HepG2 (cell line): ENCODE data around the gene CCT7. TPM values are rescaled to one million over a fixed set of nuclear protein-coding genes. Genes with fewer than 3 reads are reported as not detected.

Experiments used
- ASH2L ChIP-seq: fragments of 300-600, 200-600 bp; sonication (generic); IDR thresholded peaks from 2 replicates; pipeline ENCODE4 v1.7.0; 2017; ENCODE audit warnings: low read depth, mild to moderate bottlenecking, moderate library complexity, mixed read lengths, low read length; ENCODE audit not compliant: insufficient read length
- FOXA1 ChIP-seq, 2 experiments: fragments of 450-650 bp in 1 of 2; sonication (generic) in 1 of 2; formaldehyde crosslinking in 1 of 2; IDR thresholded peaks; 2 replicates each; pipeline versions ENCODE4 v1.4.0 to v1.6.1; 2016 to 2020; ENCODE audit warnings: missing genetic modification reagents in 1 of 2
- NFYB ChIP-seq: sonication (generic); formaldehyde crosslinking; IDR thresholded peaks from 2 replicates; pipeline ENCODE4 v1.4.0; 2020; ENCODE audit warnings: missing genetic modification reagents
- NONO ChIP-seq, 2 experiments: fragments of 450-650 bp in 1 of 2; sonication (generic) in 1 of 2; formaldehyde crosslinking in 1 of 2; IDR thresholded peaks in 1 of 2; conservative IDR thresholded peaks in 1 of 2; 2 replicates each; pipeline versions ENCODE4 v1.6.1 to v1.8.0; 2017 to 2022; ENCODE audit warnings: mild to moderate bottlenecking in 1 of 2, missing genetic modification reagents in 1 of 2, moderate library complexity in 1 of 2
- PHF21A ChIP-seq: sonication (generic); formaldehyde crosslinking; IDR thresholded peaks from 2 replicates; pipeline ENCODE4 v1.5.0; 2020; ENCODE audit warnings: mild to moderate bottlenecking, missing genetic modification reagents
- RFX3 ChIP-seq: IDR thresholded peaks from 2 replicates; pipeline ENCODE4 v1.6.1; 2016; ENCODE audit warnings: missing biosample characterization, missing genetic modification reagents
- ZFP36 ChIP-seq: fragments of 150-350 bp; IDR thresholded peaks from 2 replicates; pipeline ENCODE4 v1.6.1; 2018; ENCODE audit warnings: borderline replicate concordance, low read length, low read depth; ENCODE audit not compliant: partially characterized antibody
- ZNF207 ChIP-seq: fragments of 450-650 bp; IDR thresholded peaks from 2 replicates; pipeline ENCODE4 v1.6.1; 2016; ENCODE audit warnings: antibody characterized with exemption, borderline replicate concordance
- ZNF354B ChIP-seq: sonication (generic); formaldehyde crosslinking; IDR thresholded peaks from 2 replicates; pipeline ENCODE4 v1.8.0; 2022; ENCODE audit warnings: mild to moderate bottlenecking, missing genetic modification reagents
- ZNF543 ChIP-seq: sonication (generic); formaldehyde crosslinking; IDR thresholded peaks from 2 replicates; pipeline ENCODE4 v1.4.0; 2020; ENCODE audit warnings: mild to moderate bottlenecking, missing genetic modification reagents
- polyA plus RNA-seq, 8 experiments: library from polyadenylated mRNA; depleted of rRNA in 3 of 8; stranded (reverse) in 7 of 8; unstranded in 1 of 8; fragments of >200 nt; fragmentation: Illumina TruSeq in 4 of 8; extraction: Trizol in 4 of 8; gene quantifications; 2 replicates each; pipeline versions ENCODE4 v1.2.1 to v1.2.3, GENCODE V29; 2011 to 2016; ENCODE audit warnings: low read depth in 4 of 8, missing spikeins in 1 of 8, mixed read lengths in 1 of 8; ENCODE audit not compliant: insufficient read depth in 1 of 8
- total RNA-seq, 5 experiments: library from RNA; depleted of rRNA; stranded (reverse); fragments of >200 nt; fragmentation: Illumina TruSeq; extraction: Trizol; gene quantifications; 2 replicates each; pipeline ENCODE4 v1.2.3, GENCODE V29; 2016; ENCODE audit warnings: low read depth in 1 of 5
- TF ChIP-seq, protein P1 (sequence below): fragments of 450-650 bp; IDR thresholded peaks from 2 replicates; pipeline ENCODE4 v1.6.1; 2017
- TF ChIP-seq, protein P2 (sequence below): sonication (generic); formaldehyde crosslinking; IDR thresholded peaks from 2 replicates; pipeline ENCODE4 v1.8.0; 2022; ENCODE audit warnings: mild to moderate bottlenecking, missing genetic modification reagents, moderate library complexity
- TF ChIP-seq, protein P3 (sequence below): sonication (generic); formaldehyde crosslinking; IDR thresholded peaks from 2 replicates; pipeline ENCODE4 v1.8.0; 2022; ENCODE audit warnings: mild to moderate bottlenecking, missing genetic modification reagents
- TF ChIP-seq, protein P4 (sequence below): sonication (generic); formaldehyde crosslinking; IDR thresholded peaks from 2 replicates; pipeline ENCODE4 v1.4.0; 2020; ENCODE audit warnings: missing genetic modification reagents, borderline replicate concordance
- TF ChIP-seq, protein P5 (sequence below): sonication (generic); formaldehyde crosslinking; IDR thresholded peaks from 2 replicates; pipeline ENCODE4 v1.4.0; 2020; ENCODE audit warnings: missing genetic modification reagents

Gene CCT7
- total and polyA plus RNA-seq, 2 of the 13 experiments (the other 11 are each of a cell fraction or from before 2014, with no cell fraction given), result 347 to 517 TPM

DNA sequence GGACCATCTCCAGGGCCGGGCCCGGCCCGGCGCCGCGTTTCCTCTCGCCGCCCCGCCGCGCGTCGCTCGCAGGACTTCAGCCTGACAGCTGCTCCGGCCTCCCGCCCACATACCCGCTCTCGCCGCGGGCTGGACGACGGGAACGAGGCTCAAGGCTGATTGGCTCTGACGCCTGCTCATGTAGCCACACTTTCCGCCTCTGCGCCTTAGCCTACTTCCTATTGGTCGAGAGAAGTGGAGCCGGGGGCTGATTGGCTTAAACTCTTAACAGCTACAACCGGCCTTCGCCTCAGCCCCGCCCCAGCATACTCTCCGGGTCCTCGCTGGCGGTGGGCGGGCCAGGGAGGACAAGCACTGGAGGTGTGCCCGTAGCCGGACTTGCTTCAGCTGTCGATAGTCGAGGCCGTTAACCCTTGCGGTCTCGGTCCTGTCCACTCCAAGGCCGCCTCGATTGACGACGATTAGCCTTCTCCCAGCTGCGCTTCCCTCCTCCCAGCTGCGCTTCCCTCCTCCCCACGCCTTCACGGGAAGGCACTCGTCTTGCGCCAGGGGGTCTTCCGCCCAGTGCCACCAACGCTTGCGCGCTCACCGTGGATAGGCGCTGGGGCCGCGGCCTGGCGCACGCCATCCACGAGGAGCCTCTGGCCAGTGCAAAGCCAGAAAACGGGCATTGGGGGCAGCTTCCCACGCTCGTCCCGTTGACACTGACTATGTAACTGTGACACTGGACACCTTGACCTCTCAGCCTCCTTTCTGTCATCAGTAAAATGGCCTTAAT lies 765 bp upstream of the CCT7 start, which contains the start of gene PRADC1 (continued):
- TF ChIP-seq ZNF207 (no peak), ZFP36 (no peak), ZNF543 (CRISPR knock-in tag) (no peak), PHF21A (CRISPR knock-in tag) (peak; percentile 73), ASH2L (peak; percentile 10), NONO (IDR thresholded peaks at IDR 0.05) (no peak), NONO (CRISPR knock-in tag; conservative IDR thresholded peaks at IDR 0.05) (peak; percentile 44; the same call in 1 of the 2 replicates), NFYB (CRISPR knock-in tag) (peak; percentile 97), ZNF354B (CRISPR knock-in tag) (0 out of 2 replicates have a peak, but pooled peaks have one; percentile 15), FOXA1 (IDR thresholded peaks at IDR 0.05) (no peak), FOXA1 (CRISPR knock-in tag; IDR thresholded peaks at IDR 0.05) (peak; percentile 9; the same call in 1 of the 2 replicates), RFX3 (CRISPR knock-in tag) (0 out of 2 replicates have a peak, but pooled peaks have one; percentile 28)
- TF ChIP-seq, protein P1, sequence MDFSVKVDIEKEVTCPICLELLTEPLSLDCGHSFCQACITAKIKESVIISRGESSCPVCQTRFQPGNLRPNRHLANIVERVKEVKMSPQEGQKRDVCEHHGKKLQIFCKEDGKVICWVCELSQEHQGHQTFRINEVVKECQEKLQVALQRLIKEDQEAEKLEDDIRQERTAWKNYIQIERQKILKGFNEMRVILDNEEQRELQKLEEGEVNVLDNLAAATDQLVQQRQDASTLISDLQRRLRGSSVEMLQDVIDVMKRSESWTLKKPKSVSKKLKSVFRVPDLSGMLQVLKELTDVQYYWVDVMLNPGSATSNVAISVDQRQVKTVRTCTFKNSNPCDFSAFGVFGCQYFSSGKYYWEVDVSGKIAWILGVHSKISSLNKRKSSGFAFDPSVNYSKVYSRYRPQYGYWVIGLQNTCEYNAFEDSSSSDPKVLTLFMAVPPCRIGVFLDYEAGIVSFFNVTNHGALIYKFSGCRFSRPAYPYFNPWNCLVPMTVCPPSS, result no peak
- TF ChIP-seq, protein P2, sequence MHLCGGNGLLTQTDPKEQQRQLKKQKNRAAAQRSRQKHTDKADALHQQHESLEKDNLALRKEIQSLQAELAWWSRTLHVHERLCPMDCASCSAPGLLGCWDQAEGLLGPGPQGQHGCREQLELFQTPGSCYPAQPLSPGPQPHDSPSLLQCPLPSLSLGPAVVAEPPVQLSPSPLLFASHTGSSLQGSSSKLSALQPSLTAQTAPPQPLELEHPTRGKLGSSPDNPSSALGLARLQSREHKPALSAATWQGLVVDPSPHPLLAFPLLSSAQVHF (CRISPR knock-in tag), result no peak
- TF ChIP-seq, protein P3, sequence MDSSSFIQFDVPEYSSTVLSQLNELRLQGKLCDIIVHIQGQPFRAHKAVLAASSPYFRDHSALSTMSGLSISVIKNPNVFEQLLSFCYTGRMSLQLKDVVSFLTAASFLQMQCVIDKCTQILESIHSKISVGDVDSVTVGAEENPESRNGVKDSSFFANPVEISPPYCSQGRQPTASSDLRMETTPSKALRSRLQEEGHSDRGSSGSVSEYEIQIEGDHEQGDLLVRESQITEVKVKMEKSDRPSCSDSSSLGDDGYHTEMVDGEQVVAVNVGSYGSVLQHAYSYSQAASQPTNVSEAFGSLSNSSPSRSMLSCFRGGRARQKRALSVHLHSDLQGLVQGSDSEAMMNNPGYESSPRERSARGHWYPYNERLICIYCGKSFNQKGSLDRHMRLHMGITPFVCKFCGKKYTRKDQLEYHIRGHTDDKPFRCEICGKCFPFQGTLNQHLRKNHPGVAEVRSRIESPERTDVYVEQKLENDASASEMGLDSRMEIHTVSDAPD (CRISPR knock-in tag), result no peak
- TF ChIP-seq, protein P4, sequence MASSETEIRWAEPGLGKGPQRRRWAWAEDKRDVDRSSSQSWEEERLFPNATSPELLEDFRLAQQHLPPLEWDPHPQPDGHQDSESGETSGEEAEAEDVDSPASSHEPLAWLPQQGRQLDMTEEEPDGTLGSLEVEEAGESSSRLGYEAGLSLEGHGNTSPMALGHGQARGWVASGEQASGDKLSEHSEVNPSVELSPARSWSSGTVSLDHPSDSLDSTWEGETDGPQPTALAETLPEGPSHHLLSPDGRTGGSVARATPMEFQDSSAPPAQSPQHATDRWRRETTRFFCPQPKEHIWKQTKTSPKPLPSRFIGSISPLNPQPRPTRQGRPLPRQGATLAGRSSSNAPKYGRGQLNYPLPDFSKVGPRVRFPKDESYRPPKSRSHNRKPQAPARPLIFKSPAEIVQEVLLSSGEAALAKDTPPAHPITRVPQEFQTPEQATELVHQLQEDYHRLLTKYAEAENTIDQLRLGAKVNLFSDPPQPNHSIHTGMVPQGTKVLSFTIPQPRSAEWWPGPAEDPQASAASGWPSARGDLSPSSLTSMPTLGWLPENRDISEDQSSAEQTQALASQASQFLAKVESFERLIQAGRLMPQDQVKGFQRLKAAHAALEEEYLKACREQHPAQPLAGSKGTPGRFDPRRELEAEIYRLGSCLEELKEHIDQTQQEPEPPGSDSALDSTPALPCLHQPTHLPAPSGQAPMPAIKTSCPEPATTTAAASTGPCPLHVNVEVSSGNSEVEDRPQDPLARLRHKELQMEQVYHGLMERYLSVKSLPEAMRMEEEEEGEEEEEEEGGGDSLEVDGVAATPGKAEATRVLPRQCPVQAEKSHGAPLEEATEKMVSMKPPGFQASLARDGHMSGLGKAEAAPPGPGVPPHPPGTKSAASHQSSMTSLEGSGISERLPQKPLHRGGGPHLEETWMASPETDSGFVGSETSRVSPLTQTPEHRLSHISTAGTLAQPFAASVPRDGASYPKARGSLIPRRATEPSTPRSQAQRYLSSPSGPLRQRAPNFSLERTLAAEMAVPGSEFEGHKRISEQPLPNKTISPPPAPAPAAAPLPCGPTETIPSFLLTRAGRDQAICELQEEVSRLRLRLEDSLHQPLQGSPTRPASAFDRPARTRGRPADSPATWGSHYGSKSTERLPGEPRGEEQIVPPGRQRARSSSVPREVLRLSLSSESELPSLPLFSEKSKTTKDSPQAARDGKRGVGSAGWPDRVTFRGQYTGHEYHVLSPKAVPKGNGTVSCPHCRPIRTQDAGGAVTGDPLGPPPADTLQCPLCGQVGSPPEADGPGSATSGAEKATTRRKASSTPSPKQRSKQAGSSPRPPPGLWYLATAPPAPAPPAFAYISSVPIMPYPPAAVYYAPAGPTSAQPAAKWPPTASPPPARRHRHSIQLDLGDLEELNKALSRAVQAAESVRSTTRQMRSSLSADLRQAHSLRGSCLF (CRISPR knock-in tag), result no peak
- TF ChIP-seq, protein P5, sequence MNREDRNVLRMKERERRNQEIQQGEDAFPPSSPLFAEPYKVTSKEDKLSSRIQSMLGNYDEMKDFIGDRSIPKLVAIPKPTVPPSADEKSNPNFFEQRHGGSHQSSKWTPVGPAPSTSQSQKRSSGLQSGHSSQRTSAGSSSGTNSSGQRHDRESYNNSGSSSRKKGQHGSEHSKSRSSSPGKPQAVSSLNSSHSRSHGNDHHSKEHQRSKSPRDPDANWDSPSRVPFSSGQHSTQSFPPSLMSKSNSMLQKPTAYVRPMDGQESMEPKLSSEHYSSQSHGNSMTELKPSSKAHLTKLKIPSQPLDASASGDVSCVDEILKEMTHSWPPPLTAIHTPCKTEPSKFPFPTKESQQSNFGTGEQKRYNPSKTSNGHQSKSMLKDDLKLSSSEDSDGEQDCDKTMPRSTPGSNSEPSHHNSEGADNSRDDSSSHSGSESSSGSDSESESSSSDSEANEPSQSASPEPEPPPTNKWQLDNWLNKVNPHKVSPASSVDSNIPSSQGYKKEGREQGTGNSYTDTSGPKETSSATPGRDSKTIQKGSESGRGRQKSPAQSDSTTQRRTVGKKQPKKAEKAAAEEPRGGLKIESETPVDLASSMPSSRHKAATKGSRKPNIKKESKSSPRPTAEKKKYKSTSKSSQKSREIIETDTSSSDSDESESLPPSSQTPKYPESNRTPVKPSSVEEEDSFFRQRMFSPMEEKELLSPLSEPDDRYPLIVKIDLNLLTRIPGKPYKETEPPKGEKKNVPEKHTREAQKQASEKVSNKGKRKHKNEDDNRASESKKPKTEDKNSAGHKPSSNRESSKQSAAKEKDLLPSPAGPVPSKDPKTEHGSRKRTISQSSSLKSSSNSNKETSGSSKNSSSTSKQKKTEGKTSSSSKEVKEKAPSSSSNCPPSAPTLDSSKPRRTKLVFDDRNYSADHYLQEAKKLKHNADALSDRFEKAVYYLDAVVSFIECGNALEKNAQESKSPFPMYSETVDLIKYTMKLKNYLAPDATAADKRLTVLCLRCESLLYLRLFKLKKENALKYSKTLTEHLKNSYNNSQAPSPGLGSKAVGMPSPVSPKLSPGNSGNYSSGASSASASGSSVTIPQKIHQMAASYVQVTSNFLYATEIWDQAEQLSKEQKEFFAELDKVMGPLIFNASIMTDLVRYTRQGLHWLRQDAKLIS, result no peak
